ENCODE results near the gene STING1.
"Not testable (repeated sequence)": the region's sequence is repeated elsewhere in the genome, so short reads cannot be mapped to it uniquely, and the experiment has no call there.

Gene STING1

DNA sequence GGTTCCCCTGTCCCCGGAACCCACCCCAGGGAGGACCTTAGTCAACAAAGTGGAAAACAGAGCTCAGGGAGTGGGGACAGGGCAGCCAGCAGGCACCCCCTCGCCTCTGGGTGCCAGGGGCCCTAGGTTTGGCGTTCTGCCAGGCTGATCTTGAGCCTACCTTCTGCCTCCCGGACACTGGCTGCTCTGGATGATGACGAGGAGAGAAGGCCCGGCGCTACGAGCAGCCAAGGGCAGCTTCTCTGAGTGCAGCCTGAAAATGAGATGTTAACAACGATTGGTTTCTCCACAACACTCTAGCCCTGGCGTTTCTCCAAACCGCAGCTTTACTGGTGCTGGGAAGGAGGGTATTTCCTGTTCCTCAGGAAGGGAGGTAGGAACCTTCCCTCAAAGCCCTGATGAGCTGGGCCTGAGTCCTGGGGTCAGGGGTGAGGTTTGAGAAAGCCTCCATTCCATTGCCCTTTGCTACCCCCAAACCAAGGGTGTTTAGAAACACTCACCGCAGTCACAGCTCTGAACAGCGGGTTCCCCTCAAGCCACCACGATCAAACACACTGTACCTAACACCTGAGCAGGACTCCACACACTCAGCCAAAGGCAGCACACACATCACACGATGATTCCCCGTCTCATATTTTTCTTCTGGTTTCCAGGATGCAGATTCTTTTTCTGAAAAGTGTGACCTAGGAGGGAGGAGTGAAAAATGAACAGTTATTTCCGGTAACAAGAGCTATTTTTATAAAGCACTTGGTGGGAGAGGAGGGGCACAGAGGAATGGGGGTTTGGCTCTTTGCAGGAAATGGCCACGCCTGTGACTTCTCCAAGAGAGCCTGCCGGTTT is at the start of gene STING1:
TSS of gene STING1 (minus strand) at position 709 of the 840 bp plus-strand sequence. CDS start 1,054 bp downstream, outside the sequence.
- peak; percentile 75 for ATAC-seq
- peak; percentile 74 for DNase-seq

GRCh38 chr5:139531772-139532169 is 49.2 kb upstream of the STING1 start:
- ATAC-seq, result no peak
- DNase-seq, result no peak

DNA sequence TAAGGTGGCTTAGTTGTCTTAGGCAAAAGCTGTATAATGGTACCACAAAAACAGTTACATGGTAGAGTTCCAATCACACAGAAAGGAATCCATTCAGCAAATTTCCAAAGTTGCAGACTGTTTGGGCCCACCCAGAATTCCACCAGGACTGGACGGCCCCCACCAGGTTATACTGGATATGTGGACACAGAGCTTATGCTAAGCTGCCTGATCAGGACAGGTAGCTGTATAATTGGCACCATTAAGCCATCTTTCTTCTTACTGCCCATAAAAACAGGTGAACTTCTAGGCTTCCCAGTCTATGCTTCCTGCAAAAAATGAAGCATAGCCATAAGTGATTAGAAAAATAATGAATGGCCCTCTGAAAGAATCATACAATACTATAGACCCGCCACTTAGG is 47.5 kb upstream of the STING1 start:
- not testable (repeated sequence) for ATAC-seq, DNase-seq

- not testable (repeated sequence) for DNase-seq, ATAC-seq
Measured at GRCh38 chr5:139528695-139529094, 46.1 kb upstream of the STING1 start.

DNA sequence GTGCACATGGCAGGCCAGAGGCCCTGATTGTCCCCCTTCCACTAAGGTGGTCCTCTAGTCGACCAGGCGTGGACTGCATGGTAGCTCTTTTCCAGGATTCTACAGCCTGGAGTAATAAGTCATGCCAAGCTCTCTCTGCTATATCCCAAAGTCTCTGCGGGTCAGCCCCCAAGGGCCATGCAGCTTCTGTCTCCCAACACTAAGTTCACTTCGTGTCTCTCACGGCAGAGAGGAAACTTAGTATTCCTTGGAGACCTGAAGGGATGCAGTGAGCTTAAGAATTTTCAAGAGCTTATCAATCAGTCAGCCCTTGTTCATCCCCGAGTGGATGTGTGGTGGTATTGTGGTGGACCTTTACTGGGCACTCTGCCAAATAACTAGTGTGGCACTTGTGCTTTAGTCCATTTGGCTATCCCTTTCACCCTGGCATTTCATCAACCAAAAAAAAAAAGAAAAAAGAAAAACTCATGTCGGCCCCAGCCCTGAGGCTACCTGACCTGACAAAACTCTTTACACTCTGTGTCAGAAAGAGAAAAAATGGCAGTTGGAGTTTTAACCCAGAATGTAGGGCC is 45.4 kb upstream of the STING1 start:
- not testable (repeated sequence) for DNase-seq, ATAC-seq

DNA sequence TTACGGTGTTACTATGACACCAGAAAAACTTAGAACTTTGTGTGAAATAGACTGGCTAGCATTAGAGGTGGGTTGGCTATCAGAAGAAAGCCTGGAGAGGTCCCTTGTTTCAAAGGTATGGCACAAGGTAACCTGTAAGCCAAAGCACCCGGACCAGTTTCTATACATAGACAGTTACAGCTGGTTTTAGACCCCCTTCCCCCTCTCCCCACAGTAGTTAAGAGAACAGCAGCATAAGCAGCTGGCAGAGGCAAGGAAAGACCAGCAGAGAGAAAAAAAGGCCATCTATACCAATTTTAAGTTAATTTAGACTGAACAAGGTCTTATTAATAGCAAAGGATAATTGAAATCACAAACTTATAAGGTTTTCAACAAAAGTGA is 44.5 kb upstream of the STING1 start:
- ATAC-seq, DNase-seq: not testable (repeated sequence)

DNA sequence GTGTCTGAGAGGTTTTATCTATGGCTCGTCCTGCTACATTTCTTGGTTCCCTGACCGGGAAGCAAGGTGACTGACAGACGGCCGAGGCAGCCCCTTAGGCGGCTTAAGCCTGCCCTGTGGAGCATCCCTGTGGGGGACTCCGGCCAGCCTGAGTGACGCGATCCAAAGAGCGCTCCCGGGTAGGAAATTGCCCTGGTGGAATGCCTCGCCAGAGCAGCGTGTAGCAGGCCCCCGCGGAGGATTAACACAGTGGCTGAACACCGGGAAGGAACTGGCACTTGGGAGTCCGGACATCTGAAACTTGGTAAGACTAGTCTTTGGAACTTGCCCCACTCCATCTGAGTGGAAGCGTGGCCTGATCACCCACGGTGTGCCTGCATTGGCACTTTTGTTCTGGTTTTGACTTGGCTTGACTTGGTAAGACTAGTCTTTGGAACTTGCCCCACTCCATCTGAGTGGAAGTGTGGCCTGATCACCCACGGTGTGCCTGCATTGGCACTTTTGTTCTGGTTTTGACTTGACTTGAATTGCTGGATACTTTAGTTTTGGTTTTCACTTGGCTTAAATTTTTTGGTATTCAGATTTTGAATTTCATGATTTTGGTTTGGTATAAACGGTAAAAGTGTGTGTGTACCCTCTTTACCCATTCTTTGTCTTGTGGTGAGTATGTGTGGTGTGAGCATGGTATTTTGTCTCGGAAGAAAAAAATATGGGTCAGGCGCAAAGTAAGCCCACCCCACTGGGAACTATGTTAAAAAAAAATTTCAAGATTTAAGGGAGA is 43.9 kb upstream of the STING1 start:
- not testable (repeated sequence) for DNase-seq, ATAC-seq

GRCh38 chr5:139525586-139526308 is 43.2 kb upstream of the STING1 start:
- DNase-seq, ATAC-seq: not testable (repeated sequence)

DNA sequence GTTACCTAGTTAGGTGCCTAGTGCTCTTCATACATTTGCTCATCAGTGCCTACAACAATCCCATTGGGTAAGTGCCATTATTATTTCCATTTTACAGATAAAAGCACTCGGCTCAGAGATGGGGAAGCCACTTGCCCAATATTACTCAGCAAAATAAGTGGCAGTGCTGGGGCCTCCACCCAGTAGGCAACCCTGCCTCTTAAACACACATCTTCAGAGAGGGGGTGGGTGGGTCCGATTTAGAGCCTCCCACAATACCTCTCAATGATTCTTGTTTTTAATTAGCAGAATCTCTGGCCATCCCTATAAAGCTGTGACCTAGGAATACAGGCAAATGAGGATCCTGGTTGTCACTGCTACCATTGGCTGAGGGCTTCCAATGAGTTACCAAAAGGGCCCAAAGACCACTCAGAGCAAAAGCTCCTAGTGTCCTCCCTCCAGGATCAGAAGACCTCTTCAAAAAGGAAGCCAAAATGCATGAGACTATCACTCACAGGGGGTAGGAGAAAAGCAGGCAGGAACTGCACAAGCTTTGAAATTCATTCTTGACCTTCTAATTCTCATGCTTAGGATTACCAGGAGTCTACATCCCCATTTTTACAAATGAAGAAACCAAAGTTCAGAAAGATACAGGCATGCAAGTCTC is 42.5 kb upstream of the STING1 start:
- DNase-seq (no peak), ATAC-seq (no peak)

GRCh38 chr5:139524446-139524845 is 41.9 kb upstream of the STING1 start:
- DNase-seq (no peak), ATAC-seq (no peak)

- ATAC-seq (no peak), DNase-seq (no peak)
Measured at GRCh38 chr5:139523635-139524445, 41.3 kb upstream of the STING1 start.

DNA sequence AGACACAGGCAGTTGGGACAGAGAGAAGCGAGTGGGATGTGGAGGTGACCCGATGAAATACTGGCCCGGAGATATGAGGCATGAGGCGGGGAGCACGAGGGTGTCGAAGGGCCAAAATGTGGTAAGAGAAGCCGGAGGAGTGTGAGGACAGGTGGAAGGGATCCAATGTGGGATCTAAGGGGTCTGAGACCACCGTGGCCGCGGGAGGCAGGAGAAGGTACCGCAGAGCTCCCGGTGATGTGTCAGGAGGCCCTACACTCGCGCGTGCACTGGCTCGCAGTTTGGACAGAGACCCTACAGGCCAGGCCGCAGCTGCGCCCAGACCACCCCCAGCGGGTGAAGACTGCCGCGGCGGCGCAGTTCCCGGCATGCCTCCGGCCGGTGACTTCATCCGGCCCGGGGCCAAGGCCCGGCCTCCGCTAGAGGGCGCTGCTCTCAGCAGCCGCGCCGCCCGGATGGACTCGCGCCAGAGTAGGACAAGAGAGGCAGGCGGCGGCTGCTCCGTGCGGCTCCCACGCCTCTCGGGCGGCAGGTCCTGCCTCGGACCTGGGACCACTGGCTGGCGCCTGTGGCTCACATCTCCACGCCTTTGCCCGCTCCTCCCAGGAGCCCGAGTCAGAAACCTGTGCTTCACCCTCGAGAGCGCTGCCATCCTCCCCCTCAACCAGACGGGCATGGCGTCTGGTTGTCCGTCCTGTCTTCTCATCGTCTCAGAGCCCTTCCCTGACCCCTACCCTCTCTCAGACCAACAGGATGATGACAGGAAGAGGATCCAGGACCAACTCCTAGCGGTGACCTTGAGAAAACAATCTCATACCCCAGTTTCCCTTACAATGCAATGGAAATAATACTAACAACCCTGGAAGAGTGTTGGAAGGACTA is 35.4 kb upstream of the STING1 start:
- ATAC-seq, result peak; percentile 95
- DNase-seq, result peak; percentile 95

DNA sequence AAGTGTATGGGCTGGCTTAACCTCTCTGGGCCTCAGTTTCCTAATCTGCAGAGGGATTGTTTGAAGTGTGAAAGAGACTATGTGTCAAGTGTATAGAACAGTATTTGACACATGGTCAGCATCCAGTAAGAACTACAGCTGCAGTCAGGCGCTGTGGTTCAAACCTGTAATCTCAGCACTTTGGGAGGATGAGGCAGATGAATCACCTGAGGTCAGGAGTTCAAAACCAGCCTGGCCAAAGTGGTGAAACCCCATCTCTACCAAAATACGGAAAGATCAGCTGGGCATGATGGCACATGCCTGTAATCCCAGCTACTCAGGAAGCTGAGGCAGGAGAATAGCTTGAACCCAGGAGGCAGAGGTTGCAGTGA is 31.9 kb upstream of the STING1 start:
- DNase-seq (no peak), ATAC-seq (no peak)

DNA sequence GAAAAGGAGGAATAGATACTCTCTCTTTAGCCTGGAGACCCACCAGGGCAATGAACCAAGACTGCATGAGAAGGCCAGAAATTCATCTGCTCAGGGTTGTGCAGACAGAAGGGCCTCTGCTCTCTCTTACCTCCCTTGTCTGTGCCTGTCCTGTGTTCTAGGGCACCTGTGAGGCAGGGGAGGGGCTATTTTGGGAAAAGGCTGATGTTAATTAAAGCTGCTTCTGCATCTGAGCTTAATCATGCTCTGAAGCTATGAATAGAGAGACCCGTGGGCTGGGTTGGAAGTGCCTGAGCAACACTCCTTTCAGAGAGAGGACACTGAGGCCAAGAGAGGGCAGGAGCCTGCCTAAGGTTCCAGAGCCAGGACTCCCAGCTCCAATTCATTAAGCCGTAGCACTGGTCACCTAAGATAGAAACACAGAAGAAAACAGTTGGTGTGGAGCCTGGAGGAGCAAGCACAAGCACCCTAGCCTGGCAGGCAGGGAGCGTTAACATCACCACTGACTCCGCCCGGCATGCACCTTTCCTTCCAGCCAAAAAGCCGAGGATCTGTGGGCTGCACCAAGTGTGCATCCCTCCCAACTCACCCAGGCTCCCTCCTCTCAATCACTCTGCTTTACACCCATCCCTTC is 31.4 kb upstream of the STING1 start:
- no peak for ATAC-seq

GRCh38 chr5:139513434-139513833 is 30.9 kb upstream of the STING1 start:
- peak; percentile 71 for ATAC-seq

More for the DNA sequence above, 31.4 kb upstream of the STING1 start:
- DNase-seq, result no peak

GRCh38 chr5:139512786-139513390 is 30.3 kb upstream of the STING1 start:
- no peak for ATAC-seq
- no peak for DNase-seq

More at GRCh38 chr5:139513434-139513833, 30.9 kb upstream of the STING1 start:
- peak; percentile 82 for DNase-seq

GRCh38 chr5:139504722-139505121 is 22.2 kb upstream of the STING1 start:
- not testable (repeated sequence) for DNase-seq, ATAC-seq

- not testable (repeated sequence) for ATAC-seq, DNase-seq
Measured at GRCh38 chr5:139503879-139504278, 21.3 kb upstream of the STING1 start.

Measured in stimulated activated naive CD8-positive, alpha-beta T cell treated with anti-CD3 and anti-CD28 coated beads, Interleukin-15, Interleukin-2, amounts not matched to agents 100 U/mL and 50 U/mL, for 24 hours (primary cell).